ENCODE measurements around the gene RIC8B.
"Not testable (repeated sequence)": the region's sequence is repeated elsewhere in the genome, so short reads cannot be mapped to it uniquely, and the experiment has no call there.

Gene RIC8B

DNA sequence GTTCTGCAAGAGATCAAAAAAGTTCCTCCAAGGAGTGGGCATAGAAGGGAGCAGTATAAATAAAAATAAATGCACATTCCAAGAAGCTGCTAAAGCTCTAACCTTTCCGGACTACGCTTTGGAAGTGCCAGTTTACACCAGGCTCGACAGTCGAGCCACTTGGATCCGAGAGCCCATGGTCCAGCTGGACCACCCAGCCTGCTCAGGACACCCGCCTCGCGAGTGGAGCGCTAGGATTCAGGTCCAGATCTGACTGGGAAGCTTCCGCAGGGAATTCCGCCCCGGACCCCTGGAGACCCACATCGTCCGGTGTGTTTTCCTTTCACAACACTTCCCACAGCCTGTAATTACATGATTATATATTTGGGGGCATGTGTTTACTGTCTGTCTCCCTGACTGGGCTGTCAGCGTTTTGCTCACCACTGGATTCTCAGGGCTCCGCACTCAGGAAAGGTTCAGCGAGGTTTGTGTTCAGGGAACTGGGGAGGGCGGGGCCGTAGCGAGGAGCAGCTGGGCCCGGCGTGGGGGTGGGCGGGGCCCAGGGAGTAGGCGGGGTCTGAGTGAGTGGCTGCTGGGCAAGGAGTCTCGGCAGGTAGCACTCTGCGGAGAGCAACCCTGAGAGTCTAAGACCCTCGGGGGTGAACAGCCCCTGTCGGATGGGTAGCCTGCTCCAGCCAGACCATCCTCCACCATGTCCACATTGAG lies 128.9 kb downstream of the RIC8B start:
- peak; percentile 67 for DNase-seq (ENCODE audit: low spot score)

- no peak for DNase-seq (ENCODE audit: low spot score)
Measured at GRCh38 chr12:106906715-106907114, 132.2 kb downstream of the RIC8B start.

DNA sequence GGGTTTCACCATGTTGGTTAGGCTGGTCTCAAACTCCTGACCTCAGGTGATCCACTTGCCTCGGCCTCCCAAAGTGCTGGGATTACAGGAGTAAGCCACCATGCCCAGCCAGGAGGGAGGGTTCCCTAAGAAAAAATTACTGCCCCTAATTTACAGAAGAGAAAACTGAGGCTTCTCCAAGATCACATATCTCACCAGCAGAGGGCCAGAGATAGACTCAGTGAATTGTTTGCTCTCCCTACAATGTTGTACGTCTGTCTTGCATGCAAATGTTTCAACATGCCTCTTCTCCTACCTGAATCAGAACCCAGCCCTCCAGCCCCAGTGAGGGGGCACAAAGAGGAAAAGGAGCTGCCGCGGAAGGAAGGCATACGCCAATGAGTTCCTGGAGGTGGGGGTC lies 132.9 kb downstream of the RIC8B start:
- no peak for DNase-seq (ENCODE audit: low spot score)

DNA sequence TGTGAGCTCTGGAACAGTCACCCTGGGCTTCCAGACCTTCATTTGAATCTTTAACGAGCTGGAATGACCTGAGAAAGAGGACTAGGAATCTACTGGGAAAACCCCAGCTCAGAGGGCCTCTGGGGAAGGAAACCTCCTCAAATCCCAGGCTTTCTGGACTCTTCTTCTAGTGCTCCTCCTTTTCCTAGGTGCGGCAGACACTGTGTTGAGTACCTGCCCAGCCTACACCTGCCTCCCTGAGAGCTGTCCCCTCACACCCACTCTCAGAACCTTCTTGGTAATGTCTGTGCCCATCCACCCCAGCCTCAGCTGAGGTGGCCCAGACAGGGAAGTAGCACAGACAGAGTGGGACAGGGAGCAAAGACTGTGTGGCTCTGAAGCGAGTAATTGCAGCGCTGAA lies 133.4 kb downstream of the RIC8B start:
- DNase-seq (ENCODE audit: low spot score): no peak

DNA sequence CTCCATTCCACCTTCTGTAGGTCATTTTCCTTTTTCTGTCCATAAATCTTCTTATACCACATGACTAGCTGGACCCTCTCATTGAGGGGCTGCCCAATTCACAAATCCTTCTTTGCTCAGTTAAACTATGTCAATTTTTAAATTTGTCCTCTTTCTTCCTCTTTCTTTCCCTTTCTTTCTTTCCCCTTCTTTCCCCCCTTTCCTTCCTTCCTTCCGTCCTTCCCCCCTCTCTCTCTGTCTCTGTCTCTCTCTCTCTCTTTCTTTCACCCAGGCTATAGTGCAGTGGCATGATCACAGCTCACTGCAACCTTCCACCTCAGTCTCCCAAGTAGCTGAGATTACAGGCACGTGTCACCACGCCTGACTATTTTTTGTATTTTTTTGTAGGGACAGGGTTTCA lies 134.1 kb downstream of the RIC8B start:
- no peak for DNase-seq (ENCODE audit: low spot score)

DNA sequence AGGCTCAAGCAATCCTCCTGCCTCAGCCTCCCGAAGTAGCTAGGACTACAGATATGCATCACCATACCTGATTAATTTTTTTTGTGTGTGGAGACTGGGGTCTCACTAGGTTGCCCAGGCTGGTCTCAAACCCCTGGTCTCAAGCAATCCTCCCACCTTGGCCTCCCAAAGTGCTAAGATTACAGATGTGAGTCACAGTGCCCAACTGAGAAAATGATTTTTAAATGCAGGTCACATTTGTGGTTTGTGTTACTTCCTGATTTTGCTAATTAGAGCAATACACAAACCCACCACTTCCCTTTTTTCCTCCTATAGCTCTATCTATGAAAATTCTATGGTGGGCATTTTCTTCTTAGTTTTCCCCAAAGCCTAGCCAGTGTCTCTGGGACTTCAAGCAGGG lies 135.7 kb downstream of the RIC8B start:
- no peak for DNase-seq (ENCODE audit: low spot score)

DNA sequence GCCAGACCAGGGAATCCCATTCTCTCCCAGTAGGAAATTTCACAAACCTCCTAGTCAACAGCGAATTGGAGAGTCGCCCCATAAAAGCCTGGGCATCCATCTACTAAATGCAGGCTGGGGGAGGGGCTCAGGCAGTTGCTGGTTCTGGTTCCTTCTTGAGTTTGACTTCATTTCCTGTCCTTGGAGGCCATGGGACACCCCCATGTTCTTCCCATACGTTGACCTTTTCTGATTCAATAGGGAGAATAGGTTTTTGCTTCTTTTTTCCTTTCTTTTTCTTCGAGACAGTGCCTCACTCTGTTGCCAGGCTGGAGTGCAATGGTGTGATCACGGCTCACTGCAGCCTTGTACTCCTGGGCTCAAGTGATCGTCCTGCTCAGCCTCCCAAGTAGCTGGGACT lies 137.1 kb downstream of the RIC8B start:
- DNase-seq (ENCODE audit: low spot score): no peak

DNA sequence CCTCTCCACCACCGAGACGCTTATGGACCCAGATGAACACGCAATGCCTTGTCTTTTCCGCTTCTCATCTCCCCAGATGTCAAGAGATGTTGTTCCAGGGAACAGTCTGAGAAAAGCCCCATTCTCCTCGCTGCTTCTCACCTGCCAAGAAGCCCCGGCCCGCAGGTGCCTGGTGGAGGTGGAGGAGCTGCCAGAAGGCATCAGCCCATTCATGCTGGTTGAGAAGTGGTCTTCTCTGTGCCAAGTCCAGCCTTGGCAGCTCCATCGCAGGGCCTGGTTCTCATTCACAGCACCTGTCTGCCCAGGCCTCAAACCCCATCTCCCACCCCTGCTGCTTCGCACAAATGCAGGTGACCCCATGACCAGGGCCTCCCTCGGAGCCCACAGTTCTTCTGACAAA lies 139.0 kb downstream of the RIC8B start:
- DNase-seq (ENCODE audit: low spot score): no peak

- no peak for DNase-seq (ENCODE audit: low spot score)
Measured at GRCh38 chr12:106914796-106915634, 140.5 kb downstream of the RIC8B start.

GRCh38 chr12:106915635-106916026 lies 141.1 kb downstream of the RIC8B start:
- no peak for DNase-seq (ENCODE audit: low spot score)

DNA sequence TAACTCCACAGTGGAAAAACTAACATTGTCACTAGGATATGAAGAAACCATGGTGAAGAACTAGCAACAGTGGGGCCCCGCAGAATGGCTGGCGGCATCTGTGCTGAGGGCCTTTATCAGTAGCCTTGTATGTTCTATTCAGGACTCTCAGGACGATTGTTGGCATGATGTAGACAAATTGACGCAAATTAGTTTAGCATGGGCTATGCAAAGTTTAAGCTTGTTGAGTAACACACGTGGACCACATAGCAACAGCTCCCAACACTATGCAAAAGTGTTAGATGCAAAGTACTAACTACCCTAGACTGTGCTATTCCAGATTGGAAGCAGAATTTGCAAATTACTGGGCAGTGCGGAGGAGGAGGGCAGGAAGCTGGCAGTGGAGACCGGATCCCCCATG lies 143.0 kb downstream of the RIC8B start:
- DNase-seq (ENCODE audit: low spot score): no peak

DNA sequence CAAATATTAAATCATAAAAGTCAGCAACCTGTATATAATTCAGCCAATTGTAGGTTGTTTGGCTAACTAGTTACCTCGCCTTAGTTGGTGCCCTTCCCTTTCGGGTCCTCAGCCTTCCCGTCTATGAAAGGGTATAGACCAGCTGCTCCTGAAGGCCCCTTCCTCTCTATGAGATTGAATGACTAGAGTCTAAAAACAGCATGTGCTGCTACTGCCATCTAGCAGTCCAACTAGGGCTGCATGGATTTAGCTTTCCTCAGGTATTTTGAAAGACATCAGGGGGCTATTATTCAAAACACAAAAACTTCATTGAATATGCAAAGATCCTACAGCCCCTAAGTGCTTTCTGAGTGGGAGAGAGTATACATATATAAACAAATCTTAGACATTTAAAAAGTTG lies 144.3 kb downstream of the RIC8B start:
- DNase-seq (ENCODE audit: low spot score): no peak

DNA sequence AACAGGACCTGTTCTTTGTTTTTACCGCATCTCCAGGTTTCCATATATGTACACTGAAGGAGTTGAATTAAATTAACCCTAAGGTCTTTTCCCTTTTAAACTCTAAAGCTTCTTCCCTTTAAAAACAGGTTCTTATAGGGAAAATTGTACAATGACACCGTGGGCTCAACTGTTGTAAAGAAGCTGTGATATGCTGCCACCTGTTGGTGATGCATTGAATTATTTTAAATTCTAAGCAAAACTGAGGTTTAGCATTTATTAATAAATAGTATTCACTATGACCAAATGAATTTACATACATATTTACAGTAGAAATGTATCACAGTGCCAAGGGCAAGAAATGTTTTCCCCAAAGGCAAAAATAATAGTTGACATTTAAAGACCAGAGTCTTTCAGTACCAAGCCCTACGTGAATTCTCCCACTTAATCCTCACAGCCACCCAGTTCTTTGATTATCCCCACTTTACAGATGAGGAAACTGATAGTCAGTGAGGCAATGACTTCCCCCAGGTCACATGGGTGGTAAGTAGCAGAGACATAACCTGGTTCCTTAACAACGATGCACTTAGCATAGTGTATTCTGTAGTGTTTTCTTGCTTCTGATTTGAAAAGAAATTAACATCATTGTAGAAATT lies 145.5 kb downstream of the RIC8B start:
- DNase-seq (ENCODE audit: low spot score): peak; percentile 41

- DNase-seq (ENCODE audit: low spot score): not testable (repeated sequence)
Measured at GRCh38 chr12:106921976-106922375, 147.5 kb downstream of the RIC8B start.

DNA sequence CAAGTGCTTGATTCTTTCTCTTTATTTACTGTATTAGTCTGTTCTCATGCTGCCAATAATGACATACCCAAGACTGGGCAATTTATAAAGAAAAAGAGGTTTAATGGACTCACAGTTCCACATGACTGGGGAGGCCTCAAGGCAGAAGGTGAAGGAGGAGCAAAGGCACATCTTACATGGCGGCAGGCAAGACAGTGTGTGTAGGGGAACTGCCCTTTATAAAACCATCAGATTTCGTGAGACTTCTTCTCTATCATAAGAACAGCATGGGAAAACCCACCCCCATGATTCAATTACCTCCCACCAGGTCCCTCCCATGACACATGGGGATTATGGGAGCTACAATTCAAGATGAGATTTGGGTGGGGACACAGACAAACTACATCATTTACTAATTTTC lies 149.1 kb downstream of the RIC8B start:
- not testable (repeated sequence) for DNase-seq (ENCODE audit: low spot score)

- DNase-seq (ENCODE audit: low spot score): no peak
Measured at GRCh38 chr12:106924268-106924861, 149.9 kb downstream of the RIC8B start.

DNA sequence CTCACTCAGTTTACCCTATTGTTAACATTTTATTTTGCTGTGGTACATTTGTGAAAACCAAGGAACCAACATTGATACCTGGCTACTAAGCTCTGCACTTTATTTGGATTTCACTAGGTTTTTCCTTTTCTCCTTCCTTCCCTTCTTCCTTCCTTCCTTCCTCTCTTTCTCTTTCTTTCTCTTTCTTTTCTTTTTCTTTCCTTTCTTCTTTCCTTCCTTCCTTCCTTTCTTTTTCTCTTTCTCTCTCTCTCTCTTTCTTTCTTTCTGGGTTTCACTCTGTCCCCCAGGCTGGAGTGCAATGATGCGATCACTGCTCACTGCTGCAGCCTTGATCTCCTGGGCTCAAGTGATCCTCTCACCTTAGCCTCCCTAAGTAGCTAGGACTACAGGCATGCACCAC lies 152.2 kb downstream of the RIC8B start:
- no peak for DNase-seq (ENCODE audit: low spot score)

DNA sequence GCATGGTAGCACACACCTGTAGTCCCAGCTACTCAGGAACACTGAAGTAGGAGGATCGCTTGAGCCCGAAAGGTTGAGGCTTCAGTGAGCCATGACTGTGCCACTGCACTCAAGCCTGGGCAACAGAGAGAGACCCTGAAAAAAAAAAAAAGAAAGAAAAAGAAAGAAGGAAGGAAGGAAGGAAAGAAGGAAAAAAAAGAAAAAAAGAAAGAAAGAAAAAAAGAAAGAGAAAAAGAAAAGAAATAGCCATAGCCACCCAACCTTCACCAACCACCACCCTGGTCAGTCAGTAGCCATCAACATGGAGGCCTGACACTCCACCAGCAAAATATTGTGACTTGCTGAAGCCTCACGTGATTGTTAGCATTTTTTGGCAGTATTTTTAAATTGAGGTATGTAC lies 159.8 kb downstream of the RIC8B start:
- DNase-seq (ENCODE audit: low spot score): no peak
